Measurements from ENCODE around the gene NTM. TPM values are rescaled to one million over a fixed set of nuclear protein-coding genes. Genes with fewer than 3 reads are reported as not detected.

Gene NTM
- total RNA-seq, 2 donors from 2014 or later: 1.0 to 1.7 TPM

- ATAC-seq: no peak
- intact Hi-C loops (cut with DNase I, micrococcal nuclease): no loop called here
- no peak for DNase-seq
Observed at GRCh38 chr11:131838016-131838415, 467.6 kb downstream of the NTM start.

- no peak for DNase-seq
- ATAC-seq: no peak
- intact Hi-C loops (cut with DNase I, micrococcal nuclease): no loop called here
Observed at GRCh38 chr11:131839326-131839725, 468.9 kb downstream of the NTM start.

GRCh38 chr11:131840545-131840944 lies 470.1 kb downstream of the NTM start:
- intact Hi-C loops (cut with DNase I, micrococcal nuclease): no loop called here
- DNase-seq (no peak), ATAC-seq (no peak)

GRCh38 chr11:131841028-131841427 lies 470.6 kb downstream of the NTM start:
- ATAC-seq: no peak
- intact Hi-C loops (cut with DNase I, micrococcal nuclease): no loop called here
- no peak for DNase-seq

GRCh38 chr11:131841925-131842635 lies 471.7 kb downstream of the NTM start:
- ATAC-seq (no peak), DNase-seq (no peak)
- intact Hi-C loops (cut with DNase I, micrococcal nuclease): no loop called here

GRCh38 chr11:131845255-131845654 lies 474.8 kb downstream of the NTM start:
- DNase-seq (no peak), ATAC-seq (no peak)
- intact Hi-C loops (cut with DNase I, micrococcal nuclease): no loop called here

GRCh38 chr11:131849485-131849884 lies 479.1 kb downstream of the NTM start:
- ATAC-seq (no peak), DNase-seq (no peak)
- intact Hi-C loops (cut with DNase I, micrococcal nuclease): no loop called here

- no peak for DNase-seq
- no peak for ATAC-seq
- intact Hi-C loops (cut with DNase I, micrococcal nuclease): no loop called here
Observed at GRCh38 chr11:131850507-131850906, 480.1 kb downstream of the NTM start.

GRCh38 chr11:131851964-131852755 lies 481.7 kb downstream of the NTM start:
- ATAC-seq: no peak
- DNase-seq: no peak
- intact Hi-C loops (cut with DNase I, micrococcal nuclease): no loop called here

GRCh38 chr11:131852757-131853156 lies 482.3 kb downstream of the NTM start:
- intact Hi-C loops (cut with DNase I, micrococcal nuclease): no loop called here
- ATAC-seq: no peak
- DNase-seq: no peak

GRCh38 chr11:131854391-131854790 lies 484.0 kb downstream of the NTM start:
- no peak for ATAC-seq

GRCh38 chr11:131855320-131855719 lies 484.9 kb downstream of the NTM start:
- DNase-seq (no peak), ATAC-seq (no peak)
- intact Hi-C loops (cut with DNase I, micrococcal nuclease): no loop called here

More at GRCh38 chr11:131854391-131854790, 484.0 kb downstream of the NTM start:
- intact Hi-C loops (cut with DNase I, micrococcal nuclease): no loop called here
- no peak for DNase-seq

GRCh38 chr11:131857246-131857645 lies 486.8 kb downstream of the NTM start:
- intact Hi-C loops (cut with DNase I, micrococcal nuclease): no loop called here
- DNase-seq: no peak

GRCh38 chr11:131858505-131858904 lies 488.1 kb downstream of the NTM start:
- DNase-seq (no peak), ATAC-seq (no peak)
- intact Hi-C loops (cut with DNase I, micrococcal nuclease): no loop called here

More at GRCh38 chr11:131857246-131857645, 486.8 kb downstream of the NTM start:
- no peak for ATAC-seq

- intact Hi-C loops (cut with DNase I, micrococcal nuclease): no loop called here
- ATAC-seq (no peak), DNase-seq (no peak)
Observed at GRCh38 chr11:131859538-131860210, 489.3 kb downstream of the NTM start.

- intact Hi-C loops (cut with DNase I, micrococcal nuclease): no loop called here
- DNase-seq (no peak), ATAC-seq (no peak)
Observed at GRCh38 chr11:131864228-131864627, 493.8 kb downstream of the NTM start.

- intact Hi-C loops (cut with DNase I, micrococcal nuclease): loop anchor here in 1 of 2 donors (5.0 kb wide), 2 partner anchors 161 to 261 kb away; no protein-coding TSS in a partner anchor
Observed at GRCh38 chr11:131865860-131866259, 495.4 kb downstream of the NTM start.

GRCh38 chr11:131866535-131867400 lies 496.4 kb downstream of the NTM start:
- DNase-seq (no peak), ATAC-seq (no peak)
- intact Hi-C loops (cut with DNase I, micrococcal nuclease): loop anchor here in 1 of 2 donors (5.0 kb wide), 2 partner anchors 161 to 261 kb away; no protein-coding TSS in a partner anchor

More at GRCh38 chr11:131865860-131866259, 495.4 kb downstream of the NTM start:
- DNase-seq: no peak
- no peak for ATAC-seq
